ENCODE results near the gene TRA2A. TPM values are rescaled to one million over a fixed set of nuclear protein-coding genes. Genes with fewer than 3 reads are reported as not detected.

Gene TRA2A
- total RNA-seq, 4 donors from 2014 or later, result 36.3 to 119 (median 45.2) TPM

DNA sequence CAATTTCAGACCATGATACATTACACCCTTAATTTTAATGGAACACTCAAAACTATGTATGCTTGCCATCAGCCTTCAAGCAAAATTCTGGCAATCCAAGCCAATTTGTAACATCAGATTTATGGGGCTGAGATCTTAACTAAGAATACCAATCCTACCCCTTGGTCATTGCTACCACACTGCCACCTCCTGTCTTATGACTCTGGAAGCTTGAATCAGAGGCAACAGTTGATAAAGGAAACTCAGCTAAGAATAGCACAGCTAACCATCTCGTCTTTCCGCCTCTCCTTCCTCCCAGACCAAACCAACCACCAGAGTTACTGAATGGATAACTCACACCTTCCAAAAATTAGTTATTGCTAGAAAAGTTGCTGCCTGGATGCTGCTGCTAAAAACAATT, 68.9 kb downstream of the TRA2A start:
- TF ChIP-seq, protein P1, sequence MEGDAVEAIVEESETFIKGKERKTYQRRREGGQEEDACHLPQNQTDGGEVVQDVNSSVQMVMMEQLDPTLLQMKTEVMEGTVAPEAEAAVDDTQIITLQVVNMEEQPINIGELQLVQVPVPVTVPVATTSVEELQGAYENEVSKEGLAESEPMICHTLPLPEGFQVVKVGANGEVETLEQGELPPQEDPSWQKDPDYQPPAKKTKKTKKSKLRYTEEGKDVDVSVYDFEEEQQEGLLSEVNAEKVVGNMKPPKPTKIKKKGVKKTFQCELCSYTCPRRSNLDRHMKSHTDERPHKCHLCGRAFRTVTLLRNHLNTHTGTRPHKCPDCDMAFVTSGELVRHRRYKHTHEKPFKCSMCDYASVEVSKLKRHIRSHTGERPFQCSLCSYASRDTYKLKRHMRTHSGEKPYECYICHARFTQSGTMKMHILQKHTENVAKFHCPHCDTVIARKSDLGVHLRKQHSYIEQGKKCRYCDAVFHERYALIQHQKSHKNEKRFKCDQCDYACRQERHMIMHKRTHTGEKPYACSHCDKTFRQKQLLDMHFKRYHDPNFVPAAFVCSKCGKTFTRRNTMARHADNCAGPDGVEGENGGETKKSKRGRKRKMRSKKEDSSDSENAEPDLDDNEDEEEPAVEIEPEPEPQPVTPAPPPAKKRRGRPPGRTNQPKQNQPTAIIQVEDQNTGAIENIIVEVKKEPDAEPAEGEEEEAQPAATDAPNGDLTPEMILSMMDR (IDR thresholded peaks at IDR 0.05), result no peak
- no peak for TF ChIP-seq POLR2AphosphoS5 (IDR thresholded peaks at IDR 0.05)
- no peak for TF ChIP-seq POLR2A (IDR thresholded peaks at IDR 0.05)
- TF ChIP-seq EP300 (IDR thresholded peaks at IDR 0.05), result no peak

DNA sequence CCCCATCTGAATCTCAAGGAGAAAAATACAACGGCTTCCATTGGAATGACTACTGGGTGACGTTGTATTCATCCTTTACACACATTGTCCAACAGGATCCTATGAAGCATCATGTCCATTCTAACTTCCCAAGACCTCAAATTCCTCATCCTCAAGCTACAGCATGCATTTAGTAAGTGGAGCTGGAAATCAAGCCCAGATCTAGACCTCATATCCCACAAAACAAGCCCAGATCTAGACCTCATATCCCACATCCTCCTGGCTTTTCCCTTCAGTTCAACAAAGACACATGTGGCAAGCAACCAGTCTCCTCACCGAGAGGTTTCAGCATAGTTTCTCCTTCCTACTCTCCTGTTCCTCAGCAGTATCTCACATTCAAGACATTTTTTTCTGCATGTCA, 73.7 kb downstream of the TRA2A start:
- Histone ChIP-seq H3K4me3 (no peak overlapping the region), H3K27me3 (peaks cover 82% of the 10 kb centered on the region), H3K36me3 (no peaks in the 10 kb centered on the region), H3K4me1 (no peaks in the 10 kb centered on the region), H3K9me3 (no peaks in the 10 kb centered on the region), H3K27ac (no peak overlapping the region)
- 81% methylated on average over 3 of the region's 3 CpGs for WGBS
- DNase-seq (ENCODE audit: low spot score in 2 of 2), result no peak
- TF ChIP-seq, protein P1 (IDR thresholded peaks at IDR 0.05), result no peak
- TF ChIP-seq POLR2A (IDR thresholded peaks at IDR 0.05) (no peak), POLR2AphosphoS5 (IDR thresholded peaks at IDR 0.05) (no peak), EP300 (IDR thresholded peaks at IDR 0.05) (no peak)

More for the DNA sequence above, 68.9 kb downstream of the TRA2A start:
- Histone ChIP-seq H3K27me3 (peaks cover 97% of the 10 kb centered on the region), H3K4me1 (peaks cover 6% of the 10 kb centered on the region), H3K36me3 (no peaks in the 10 kb centered on the region), H3K27ac (no peak overlapping the region), H3K4me3 (no peak overlapping the region), H3K9me3 (no peaks in the 10 kb centered on the region)
- DNase-seq (ENCODE audit: low spot score in 2 of 2), result no peak
- 7% methylated on average over 2 of the region's 2 CpGs for whole genome bisulfite sequencing

DNA sequence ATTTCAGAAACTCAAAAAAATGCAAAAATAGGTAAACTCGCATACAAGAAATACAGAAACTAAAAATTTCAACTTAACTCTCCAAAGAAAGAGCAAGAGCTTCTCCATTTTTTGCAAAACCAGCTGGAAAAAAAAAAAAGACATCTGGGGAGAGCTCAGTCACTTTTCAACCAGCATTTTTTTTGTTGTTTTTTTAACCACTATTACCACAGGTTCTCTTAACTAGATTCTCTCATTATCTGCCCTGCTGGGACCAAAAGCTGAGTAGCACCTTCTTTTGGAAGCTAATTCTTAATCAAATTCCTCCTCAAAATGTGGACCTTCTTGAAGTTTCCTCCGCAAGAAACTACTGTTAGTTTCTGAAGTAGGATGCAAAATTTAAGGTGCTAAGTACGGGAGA, 75.7 kb downstream of the TRA2A start:
- DNase-seq (ENCODE audit: low spot score in 2 of 2), result no peak
- TF ChIP-seq POLR2A (IDR thresholded peaks at IDR 0.05), result no peak
- TF ChIP-seq POLR2AphosphoS5 (IDR thresholded peaks at IDR 0.05), result no peak
- TF ChIP-seq, protein P1 (IDR thresholded peaks at IDR 0.05), result no peak
- no peak for TF ChIP-seq EP300 (IDR thresholded peaks at IDR 0.05)
- WGBS, result 92% methylated on average over 3 of the region's 3 CpGs
- Histone ChIP-seq H3K9me3 (no peaks in the 10 kb centered on the region), H3K27ac (no peak overlapping the region), H3K36me3 (no peaks in the 10 kb centered on the region), H3K4me1 (no peaks in the 10 kb centered on the region), H3K4me3 (no peak overlapping the region), H3K27me3 (peaks cover 75% of the 10 kb centered on the region)

DNA sequence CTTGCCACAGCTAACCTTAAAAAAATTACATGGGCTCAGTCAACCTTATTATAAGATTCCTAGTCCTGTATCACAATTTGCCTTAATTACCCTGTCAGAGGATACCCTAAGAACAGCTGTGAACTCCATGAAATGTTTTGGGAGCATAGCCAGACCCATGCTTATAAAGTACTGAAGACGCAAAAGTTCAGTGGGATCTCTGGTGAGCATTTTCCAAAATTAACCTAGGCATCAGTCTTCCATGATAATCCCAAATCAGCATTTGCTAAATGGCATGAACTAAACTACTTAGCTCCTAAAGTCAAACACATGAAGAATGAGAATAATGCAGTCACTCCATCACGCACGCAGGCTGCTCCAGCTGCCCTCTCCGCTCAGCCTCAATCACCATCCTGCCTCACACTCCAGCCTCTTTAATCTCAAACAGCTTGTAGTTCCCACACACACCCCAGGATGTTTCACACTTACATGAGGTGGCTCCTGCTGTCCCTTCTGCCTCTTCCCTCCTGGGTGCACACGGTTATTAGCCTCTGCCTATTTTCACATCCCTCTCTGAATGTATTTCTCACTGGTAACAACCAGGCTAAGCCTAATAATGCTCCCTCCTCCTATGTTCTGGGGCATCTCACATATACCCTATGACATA, 76.8 kb downstream of the TRA2A start:
- Histone ChIP-seq H3K36me3 (no peaks in the 10 kb centered on the region), H3K4me1 (no peaks in the 10 kb centered on the region), H3K27ac (no peak overlapping the region), H3K4me3 (no peak overlapping the region), H3K27me3 (peaks cover 67% of the 10 kb centered on the region), H3K9me3 (no peaks in the 10 kb centered on the region)
- 88% methylated on average over 5 of the region's 5 CpGs for WGBS
- no peak for TF ChIP-seq POLR2AphosphoS5 (IDR thresholded peaks at IDR 0.05)
- no peak for TF ChIP-seq POLR2A (IDR thresholded peaks at IDR 0.05)
- TF ChIP-seq EP300 (IDR thresholded peaks at IDR 0.05), result no peak
- TF ChIP-seq, protein P1 (IDR thresholded peaks at IDR 0.05), result no peak
- DNase-seq (ENCODE audit: low spot score in 2 of 2), result no peak

Other genes starting within 250 kb of the TRA2A start
- gene MALSU1, start 232.6 kb downstream of the TRA2A start, total RNA-seq, result 10 to 100 TPM; 35.7 to 80.2 (median 41.7) TPM
- 1 to 10 TPM in 1 of 4 donors, under 1 TPM in 1, not detected in 2; 0.47 to 1.9 TPM for gene IGF2BP3, start 61.5 kb downstream of the TRA2A start, total RNA-seq
- 10 to 100 TPM in 2 of 4 donors, 1 to 10 TPM in 2; 7.1 to 25.4 (median 11.5) TPM for gene CCDC126, start 65.4 kb upstream of the TRA2A start, total RNA-seq
- 10 to 100 TPM in 2 of 4 donors, 1 to 10 TPM in 2; 4.8 to 14.6 (median 12.0) TPM for gene FAM221A, start 148.2 kb upstream of the TRA2A start, total RNA-seq
- gene STK31, start 178.2 kb upstream of the TRA2A start, total RNA-seq, result 1 to 10 TPM in 1 of 4 donors, under 1 TPM in 1, not detected in 2; 0.91 to 1.0 TPM

All from suprapubic skin (tissue), 4 donors.